GM19238 (cell line): ENCODE data around the gene CTSA.
A peak's percentile ranks its signal among the peaks of the same experiment; 100 is the strongest.
"Not testable (repeated sequence)": the region's sequence is repeated elsewhere in the genome, so short reads cannot be mapped to it uniquely, and the experiment has no call there.

ENCODE experiments used
- DNase-seq: peaks from one replicate; pipeline ENCODE4 v3.0.0; 2011; ENCODE audit warnings: low spot score; ENCODE audit not compliant: insufficient read length

Gene CTSA

GRCh38 chr20:45866454-45866853, 24.7 kb upstream of the CTSA start:
- DNase-seq, result no peak

GRCh38 chr20:45867136-45867818, 23.9 kb upstream of the CTSA start:
- DNase-seq, result no peak

GRCh38 chr20:45867819-45868176, 23.3 kb upstream of the CTSA start:
- DNase-seq, result no peak

- DNase-seq, result no peak
Measured at GRCh38 chr20:45872626-45873025, 18.5 kb upstream of the CTSA start.

GRCh38 chr20:45873409-45874103, 17.6 kb upstream of the CTSA start:
- DNase-seq, result no peak

GRCh38 chr20:45874104-45874481, 17.0 kb upstream of the CTSA start:
- not testable (repeated sequence) for DNase-seq

GRCh38 chr20:45874576-45874975, 16.6 kb upstream of the CTSA start:
- no peak for DNase-seq

- no peak for DNase-seq
Measured at GRCh38 chr20:45878076-45878761, 12.9 kb upstream of the CTSA start.

- peak; percentile 98 for DNase-seq
Measured at GRCh38 chr20:45880988-45881788, 9.9 kb upstream of the CTSA start, which contains the start of gene ZSWIM1. Gene ZSWIM1 (plus strand): TSS chr20:45881227. CDS start chr20:45882593, 1,366 bp downstream.

GRCh38 chr20:45882469-45883099, 8.6 kb upstream of the CTSA start:
- DNase-seq, result no peak

GRCh38 chr20:45883100-45883469, 8.1 kb upstream of the CTSA start:
- no peak for DNase-seq

GRCh38 chr20:45886590-45887345, 4.4 kb upstream of the CTSA start:
- DNase-seq, result no peak

GRCh38 chr20:45887346-45887715, 3.8 kb upstream of the CTSA start, which contains the start of gene SPATA25:
Gene SPATA25 (minus strand): TSS chr20:45887622. CDS start chr20:45887590, 32 bp downstream.
- no peak for DNase-seq

- DNase-seq, result no peak
Measured at GRCh38 chr20:45888681-45889080, 2.5 kb upstream of the CTSA start.

GRCh38 chr20:45890077-45890984, 804 bp upstream of the CTSA start:
- DNase-seq, result peak; percentile 36

- DNase-seq, result no peak
Measured at GRCh38 chr20:45892049-45892825, 1.1 kb downstream of the CTSA start.

- no peak for DNase-seq
Measured at GRCh38 chr20:45892828-45893500, 1.8 kb downstream of the CTSA start.

GRCh38 chr20:45893831-45894230, 2.7 kb downstream of the CTSA start:
- no peak for DNase-seq
